Activated CD4-positive, alpha-beta T cell treated with anti-CD3 and anti-CD28 coated beads for 24 hours (primary cell): ENCODE measurements around the gene AZU1.
"Not testable (repeated sequence)": the region's sequence is repeated elsewhere in the genome, so short reads cannot be mapped to it uniquely, and the experiment has no call there.

Experiments used
- DNase-seq, 2 donors: peaks; one replicate each; pipeline ENCODE4 v3.0.0-alpha.2; 2020; ENCODE audit warnings: low read depth in 2 of 2

Gene AZU1

DNA sequence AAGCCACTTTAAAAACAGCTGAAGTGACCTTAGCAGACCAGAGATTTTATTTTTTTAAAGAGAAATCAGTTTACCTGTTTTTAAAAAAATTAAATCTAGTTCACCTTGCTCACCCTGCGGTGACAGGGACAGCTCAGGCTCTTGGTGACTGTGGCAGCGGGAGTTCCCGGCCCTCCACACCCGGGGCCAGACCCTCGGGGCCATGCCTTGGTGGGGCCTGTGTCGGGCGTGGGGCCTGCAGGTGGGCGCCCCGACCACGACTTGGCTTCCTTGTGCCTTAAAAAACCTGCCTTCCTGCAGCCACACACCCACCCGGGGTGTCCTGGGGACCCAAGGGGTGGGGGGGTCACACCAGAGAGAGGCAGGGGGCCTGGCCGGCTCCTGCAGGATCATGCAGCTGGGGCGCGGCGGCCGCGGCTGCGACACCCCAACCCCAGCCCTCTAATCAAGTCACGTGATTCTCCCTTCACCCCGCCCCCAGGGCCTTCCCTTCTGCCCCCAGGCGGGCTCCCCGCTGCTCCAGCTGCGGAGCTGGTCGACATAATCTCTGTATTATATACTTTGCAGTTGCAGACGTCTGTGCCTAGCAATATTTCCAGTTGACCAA is 16.7 kb upstream of the AZU1 start:
- no peak for DNase-seq

DNA sequence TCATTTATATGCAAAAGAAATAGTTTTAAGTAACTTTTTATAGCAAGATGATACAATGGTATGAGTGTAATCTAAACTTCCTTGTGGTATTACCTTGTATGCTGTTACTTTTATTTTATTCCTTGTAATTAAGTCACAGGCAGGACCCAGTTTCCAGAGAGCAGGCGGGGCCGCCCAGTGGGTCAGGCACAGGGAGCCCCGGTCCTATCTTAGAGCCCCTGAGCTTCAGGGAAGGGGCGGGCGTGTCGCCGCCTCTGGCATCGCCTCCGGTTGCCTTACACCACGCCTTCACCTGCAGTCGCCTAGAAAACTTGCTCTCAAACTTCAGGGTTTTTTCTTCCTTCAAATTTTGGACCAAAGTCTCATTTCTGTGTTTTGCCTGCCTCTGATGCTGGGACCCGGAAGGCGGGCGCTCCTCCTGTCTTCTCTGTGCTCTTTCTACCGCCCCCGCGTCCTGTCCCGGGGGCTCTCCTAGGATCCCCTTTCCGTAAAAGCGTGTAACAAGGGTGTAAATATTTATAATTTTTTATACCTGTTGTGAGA is 16.1 kb upstream of the AZU1 start:
- no peak for DNase-seq

DNA sequence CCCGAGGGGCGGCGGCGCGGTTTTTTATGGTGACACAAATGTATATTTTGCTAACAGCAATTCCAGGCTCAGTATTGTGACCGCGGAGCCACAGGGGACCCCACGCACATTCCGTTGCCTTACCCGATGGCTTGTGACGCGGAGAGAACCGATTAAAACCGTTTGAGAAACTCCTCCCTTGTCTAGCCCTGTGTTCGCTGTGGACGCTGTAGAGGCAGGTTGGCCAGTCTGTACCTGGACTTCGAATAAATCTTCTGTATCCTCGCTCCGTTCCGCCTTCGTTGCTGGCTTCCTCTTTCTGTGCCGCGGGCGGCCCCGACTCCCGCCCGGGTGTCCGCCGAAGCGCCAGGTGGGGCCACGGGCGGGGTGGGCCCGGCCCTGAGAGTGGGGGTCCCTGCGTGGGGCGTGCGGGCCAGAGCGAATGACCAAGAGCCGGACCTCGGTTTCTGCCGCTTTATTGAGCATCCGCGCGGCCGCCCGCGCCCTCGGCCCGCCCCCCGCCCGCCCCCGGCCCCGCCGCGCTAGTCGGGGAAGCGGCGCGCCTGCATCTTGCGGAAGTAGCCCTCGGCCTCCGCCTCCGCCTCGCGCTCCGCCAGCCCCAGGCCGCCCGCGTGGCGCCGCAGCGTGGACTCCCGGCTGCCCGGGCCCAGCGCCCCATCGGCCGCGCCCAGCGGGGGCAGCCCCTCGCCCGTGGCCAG is 15.4 kb upstream of the AZU1 start:
- DNase-seq, result no peak

- DNase-seq, result no peak
Observed at GRCh38 chr19:812747-813218, 14.9 kb upstream of the AZU1 start.

DNA sequence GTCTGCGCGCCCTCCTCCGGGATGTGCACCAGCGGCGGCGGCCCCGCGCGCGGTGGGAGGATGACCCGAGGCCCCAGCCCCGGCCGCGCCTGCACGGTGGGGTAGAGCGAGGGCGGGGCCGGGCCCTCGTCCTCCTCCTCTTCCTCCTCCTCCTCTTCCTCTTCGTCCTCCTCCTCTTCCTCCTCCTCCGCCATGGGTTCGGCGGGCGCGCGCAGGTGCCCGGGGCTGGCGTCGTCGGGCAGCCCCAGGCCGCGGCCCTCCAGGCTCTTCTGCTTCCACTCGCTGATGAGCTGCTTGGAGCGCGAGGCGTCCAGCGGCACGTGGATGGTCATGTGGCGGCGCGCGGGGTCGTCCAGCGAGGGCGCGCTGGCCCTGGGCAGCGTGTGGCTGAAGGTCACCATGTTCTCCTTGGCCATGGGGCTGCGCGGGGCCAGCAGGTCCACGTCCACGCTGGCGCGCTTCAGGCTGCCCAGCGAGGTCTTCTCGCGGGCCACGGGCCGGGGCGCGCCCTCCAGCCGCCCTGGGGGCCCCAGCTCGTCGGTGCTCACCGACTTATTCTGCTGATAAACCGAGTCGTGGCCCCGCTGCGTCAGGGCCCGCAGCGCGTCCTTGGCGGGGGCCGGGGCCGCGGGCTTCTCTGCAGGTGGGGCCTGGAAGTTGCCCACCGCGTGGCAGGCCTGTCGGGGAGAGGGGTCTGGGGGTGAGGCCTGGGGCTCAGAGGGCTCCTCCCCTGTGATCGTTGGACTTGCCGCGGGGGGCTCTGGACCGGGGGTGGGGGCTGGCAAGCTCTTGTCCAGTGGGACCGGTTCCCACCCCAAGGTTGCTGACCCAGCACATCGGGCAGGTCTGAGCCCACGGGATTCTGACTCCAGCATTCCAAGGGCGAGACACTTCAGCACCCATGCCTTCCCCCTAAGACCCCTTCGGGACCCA is 14.2 kb upstream of the AZU1 start:
- DNase-seq, result no peak

DNA sequence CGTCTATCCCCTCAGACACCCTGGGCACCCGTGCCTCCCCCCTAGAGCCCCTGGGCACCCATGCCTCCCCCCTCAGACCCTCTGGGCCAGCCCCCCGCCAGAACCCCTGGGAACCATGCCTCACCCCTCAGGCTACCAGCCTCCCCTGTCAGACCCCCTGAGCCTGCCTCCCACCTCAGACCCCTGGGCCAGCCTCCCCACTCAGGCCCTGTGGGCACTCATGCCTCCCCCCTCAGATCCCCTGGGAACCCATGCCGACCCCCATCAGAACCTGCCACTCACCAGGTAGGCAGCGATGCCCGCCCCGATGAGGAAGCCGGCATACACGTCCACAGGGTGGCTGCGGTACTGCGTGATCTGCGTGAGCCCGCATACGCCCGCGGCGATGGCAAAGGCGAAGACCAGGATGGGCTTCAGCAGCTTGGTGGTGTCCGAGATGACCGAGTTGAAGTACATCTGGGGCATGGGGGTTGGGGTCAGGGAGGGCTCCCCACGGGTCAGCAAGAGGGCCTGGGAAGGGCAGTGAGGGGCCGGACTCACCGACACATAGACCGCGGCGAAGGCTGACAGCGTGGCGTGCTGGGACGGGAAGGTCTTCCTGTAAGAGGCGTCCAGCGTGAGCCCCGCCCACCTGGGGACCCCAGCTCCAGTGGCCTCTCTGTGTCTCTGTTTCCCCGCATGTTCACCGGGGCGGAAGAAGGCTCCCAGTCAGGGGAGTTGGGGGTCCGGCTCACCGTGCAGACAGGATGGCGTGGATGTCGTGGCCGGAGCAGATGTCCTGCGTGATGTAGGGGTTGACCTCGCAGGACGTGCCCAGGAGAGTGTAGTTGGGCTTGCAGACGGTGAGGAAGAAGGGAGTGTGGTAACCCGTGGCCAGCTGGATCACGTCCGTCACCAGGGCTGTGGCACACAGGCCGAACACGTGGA is 13.2 kb upstream of the AZU1 start:
- DNase-seq, result no peak

GRCh38 chr19:815079-815774 is 12.4 kb upstream of the AZU1 start:
- DNase-seq, result no peak

GRCh38 chr19:815775-816499 is 11.7 kb upstream of the AZU1 start:
- DNase-seq, result no peak

- no peak for DNase-seq
Observed at GRCh38 chr19:816500-816857, 11.2 kb upstream of the AZU1 start.

- not testable (repeated sequence) for DNase-seq
Observed at GRCh38 chr19:820212-820611, 7.4 kb upstream of the AZU1 start.

GRCh38 chr19:821231-821824 is 6.3 kb upstream of the AZU1 start:
- no peak for DNase-seq

- no peak for DNase-seq
Observed at GRCh38 chr19:821825-822503, 5.7 kb upstream of the AZU1 start, which contains the start of gene PLPPR3. Gene PLPPR3 (minus strand): TSS chr19:821955. CDS start chr19:821559, 396 bp downstream.

DNA sequence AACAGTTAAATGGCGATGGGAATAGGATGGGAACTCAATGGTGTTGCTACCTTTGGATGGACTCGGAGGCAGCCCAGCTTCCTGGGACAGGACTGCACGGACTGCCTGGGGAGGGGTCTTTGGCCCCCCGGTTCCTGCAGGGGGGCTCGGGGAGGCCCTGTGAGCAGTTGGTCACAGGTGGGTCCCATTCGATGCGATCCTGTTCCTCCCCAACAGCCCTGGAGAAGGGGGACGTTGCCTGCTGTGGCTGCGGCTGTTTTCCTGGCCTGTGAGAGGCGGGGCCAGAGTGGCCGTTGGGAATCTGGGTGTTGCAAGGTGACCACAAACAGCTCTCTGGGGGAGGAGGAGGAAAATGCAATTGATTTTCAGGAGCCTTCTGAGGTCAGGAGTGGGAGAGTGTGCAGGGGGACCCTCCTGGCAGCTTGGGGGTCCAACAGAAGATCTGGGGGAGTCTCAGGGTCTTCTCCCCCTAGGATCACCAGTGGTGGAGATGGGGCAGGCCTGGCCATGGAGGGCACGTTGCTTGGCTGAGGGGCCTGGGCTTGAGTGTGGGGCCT is 4.0 kb upstream of the AZU1 start:
- DNase-seq, result no peak

DNA sequence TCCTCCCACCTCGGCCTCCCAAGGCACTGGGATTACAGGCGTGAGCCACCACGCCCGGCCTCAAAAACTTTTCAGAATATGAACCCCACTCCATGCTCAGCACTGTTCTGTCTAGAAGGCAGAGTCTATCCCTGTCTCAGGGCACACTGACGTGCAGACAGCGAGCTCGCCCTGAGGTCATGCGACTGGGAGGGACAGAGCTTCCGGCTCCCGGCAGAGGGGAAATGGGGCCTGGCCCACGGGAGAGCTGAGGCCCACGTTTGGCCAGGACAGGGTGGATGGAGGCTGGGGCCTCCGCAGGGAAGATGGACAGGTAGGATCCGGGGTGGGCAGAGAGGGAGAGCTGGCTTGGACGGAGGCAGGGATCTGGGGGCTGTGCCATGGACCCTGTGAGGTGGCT is 2.8 kb upstream of the AZU1 start:
- no peak for DNase-seq

- no peak for DNase-seq
Observed at GRCh38 chr19:825897-826644, 1.6 kb upstream of the AZU1 start.

DNA sequence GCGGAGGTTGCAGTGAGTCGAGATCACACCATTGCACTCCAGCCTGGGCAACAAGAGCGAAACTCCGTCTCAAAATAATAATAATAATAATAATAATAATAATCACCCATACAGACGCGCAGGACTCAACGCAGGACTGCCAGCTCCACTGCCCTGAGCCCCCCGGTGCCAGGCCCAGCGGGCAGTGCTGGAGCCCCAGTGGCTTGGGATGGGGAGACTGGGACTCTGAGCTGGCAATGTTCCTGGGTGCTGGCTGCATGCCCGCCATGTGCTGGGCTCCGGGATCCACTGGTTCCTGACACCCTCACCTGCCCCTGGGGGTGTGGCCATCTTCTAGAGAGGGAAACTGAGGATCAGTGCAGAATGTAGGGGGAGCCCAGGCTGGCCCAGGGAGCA is 325 bp upstream of the AZU1 start:
- no peak for DNase-seq

DNA sequence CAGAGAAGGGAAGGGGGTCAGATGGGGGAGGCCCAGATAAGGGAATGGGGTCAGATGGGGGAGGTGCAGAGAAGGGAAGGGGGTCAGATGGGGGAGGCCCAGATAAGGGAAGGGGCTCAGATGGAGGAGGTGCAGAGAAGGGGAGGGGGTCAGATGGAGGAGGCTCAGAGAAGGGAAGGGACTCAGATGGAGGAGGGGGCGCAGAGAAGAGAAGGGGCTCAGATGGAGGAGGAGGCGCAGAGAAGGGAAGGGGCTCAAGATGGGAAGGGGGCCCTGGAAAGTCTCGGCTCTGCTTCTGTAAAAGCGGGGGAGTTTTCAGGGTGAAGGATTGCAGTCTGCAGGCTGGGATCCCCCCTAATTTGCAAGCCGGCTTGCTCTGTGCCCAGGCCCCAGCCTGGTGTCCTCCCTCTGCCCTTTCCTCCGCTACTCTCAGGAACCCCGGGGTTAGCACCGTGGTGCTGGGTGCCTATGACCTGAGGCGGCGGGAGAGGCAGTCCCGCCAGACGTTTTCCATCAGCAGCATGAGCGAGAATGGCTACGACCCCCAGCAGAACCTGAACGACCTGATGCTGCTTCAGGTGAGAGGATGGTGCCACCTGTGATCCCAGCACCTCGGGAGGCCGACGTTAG is 1.6 kb downstream of the AZU1 start:
- DNase-seq, result no peak
